Measurements from ENCODE around the gene ZBTB14.

Gene ZBTB14

DNA sequence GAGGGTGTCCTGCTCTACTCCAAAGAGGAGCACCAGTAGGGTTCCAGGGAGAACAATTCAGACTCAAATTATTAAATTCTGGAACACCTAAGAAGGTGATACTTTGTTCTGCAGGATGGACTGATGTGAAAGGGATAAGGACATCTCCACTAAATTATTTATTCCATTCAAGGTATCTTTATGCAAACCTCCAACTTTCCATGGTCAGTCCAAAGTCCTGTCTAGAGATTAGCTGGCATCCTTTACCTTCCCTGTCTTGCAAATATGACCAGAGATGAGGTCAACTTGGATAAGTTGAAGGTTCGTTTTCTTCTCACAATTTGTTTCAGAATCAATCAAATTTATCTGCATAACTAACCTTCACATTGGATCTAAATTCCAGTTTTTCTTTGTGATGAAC is 8.7 kb upstream of the ZBTB14 start:
- peaks cover 3% of the 10 kb centered on the region; the same call in 1 of the 2 replicates for H3F3A ChIP-seq (ENCODE audit: low read depth)
- H3K36me3 ChIP-seq (ENCODE audit: insufficient read depth, low read length) = no peaks in the 10 kb centered on the region
- TF ChIP-seq, protein P1, sequence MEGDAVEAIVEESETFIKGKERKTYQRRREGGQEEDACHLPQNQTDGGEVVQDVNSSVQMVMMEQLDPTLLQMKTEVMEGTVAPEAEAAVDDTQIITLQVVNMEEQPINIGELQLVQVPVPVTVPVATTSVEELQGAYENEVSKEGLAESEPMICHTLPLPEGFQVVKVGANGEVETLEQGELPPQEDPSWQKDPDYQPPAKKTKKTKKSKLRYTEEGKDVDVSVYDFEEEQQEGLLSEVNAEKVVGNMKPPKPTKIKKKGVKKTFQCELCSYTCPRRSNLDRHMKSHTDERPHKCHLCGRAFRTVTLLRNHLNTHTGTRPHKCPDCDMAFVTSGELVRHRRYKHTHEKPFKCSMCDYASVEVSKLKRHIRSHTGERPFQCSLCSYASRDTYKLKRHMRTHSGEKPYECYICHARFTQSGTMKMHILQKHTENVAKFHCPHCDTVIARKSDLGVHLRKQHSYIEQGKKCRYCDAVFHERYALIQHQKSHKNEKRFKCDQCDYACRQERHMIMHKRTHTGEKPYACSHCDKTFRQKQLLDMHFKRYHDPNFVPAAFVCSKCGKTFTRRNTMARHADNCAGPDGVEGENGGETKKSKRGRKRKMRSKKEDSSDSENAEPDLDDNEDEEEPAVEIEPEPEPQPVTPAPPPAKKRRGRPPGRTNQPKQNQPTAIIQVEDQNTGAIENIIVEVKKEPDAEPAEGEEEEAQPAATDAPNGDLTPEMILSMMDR (conservative IDR thresholded peaks at IDR 0.05; ENCODE audit: low read length) = no peak
- TF ChIP-seq EZH2phosphoT487 (IDR thresholded peaks at IDR 0.05; ENCODE audit: borderline replicate concordance) = no peak
- H3K27me3 ChIP-seq (ENCODE audit: insufficient read depth, low read length, poor library complexity, severe bottlenecking) = peaks cover 4% of the 10 kb centered on the region
- no peak overlapping the region for H2AFZ ChIP-seq (ENCODE audit: low read length)
- H3K4me2 ChIP-seq (ENCODE audit: low read depth, low read length, poor library complexity, severe bottlenecking) = no peak overlapping the region
- H4K20me1 ChIP-seq (ENCODE audit: insufficient read depth, low read length, poor library complexity, severe bottlenecking) = no peaks in the 10 kb centered on the region
- H3K4me3 ChIP-seq (ENCODE audit: low read length, poor library complexity, severe bottlenecking) = no peak overlapping the region
- H3K4me1 ChIP-seq (ENCODE audit: insufficient read depth, low read length, poor library complexity, severe bottlenecking) = no peaks in the 10 kb centered on the region
- H3K9me2 ChIP-seq (replicated peaks; ENCODE audit: low read depth, low read length) = no peaks in the 10 kb centered on the region
- no peak overlapping the region for H3K9ac ChIP-seq (ENCODE audit: low read depth, low read length, poor library complexity, severe bottlenecking)
- no peaks in the 10 kb centered on the region for H3K9me3 ChIP-seq (ENCODE audit: insufficient read depth, low read depth, low read length)
- no peaks in the 10 kb centered on the region for H3K79me2 ChIP-seq (ENCODE audit: insufficient read depth, low read length)

- H3K9me2 ChIP-seq (replicated peaks; ENCODE audit: low read depth, low read length) = no peaks in the 10 kb centered on the region
- peaks cover 3% of the 10 kb centered on the region; the same call in 1 of the 2 replicates for H3F3A ChIP-seq (ENCODE audit: low read depth)
- H3K27me3 ChIP-seq (ENCODE audit: insufficient read depth, low read length, poor library complexity, severe bottlenecking) = peaks cover 4% of the 10 kb centered on the region
- no peak overlapping the region for H3K9ac ChIP-seq (ENCODE audit: low read depth, low read length, poor library complexity, severe bottlenecking)
- no peaks in the 10 kb centered on the region for H4K20me1 ChIP-seq (ENCODE audit: insufficient read depth, low read length, poor library complexity, severe bottlenecking)
- H3K36me3 ChIP-seq (ENCODE audit: insufficient read depth, low read length) = no peaks in the 10 kb centered on the region
- TF ChIP-seq, protein P1 (conservative IDR thresholded peaks at IDR 0.05; ENCODE audit: low read length) = no peak
- TF ChIP-seq EZH2phosphoT487 (IDR thresholded peaks at IDR 0.05; ENCODE audit: borderline replicate concordance) = no peak
- H3K4me3 ChIP-seq (ENCODE audit: low read length, poor library complexity, severe bottlenecking) = no peak overlapping the region
- H3K79me2 ChIP-seq (ENCODE audit: insufficient read depth, low read length) = no peaks in the 10 kb centered on the region
- no peak overlapping the region for H2AFZ ChIP-seq (ENCODE audit: low read length)
- H3K4me2 ChIP-seq (ENCODE audit: low read depth, low read length, poor library complexity, severe bottlenecking) = no peak overlapping the region
- H3K9me3 ChIP-seq (ENCODE audit: insufficient read depth, low read depth, low read length) = no peaks in the 10 kb centered on the region
- no peaks in the 10 kb centered on the region for H3K4me1 ChIP-seq (ENCODE audit: insufficient read depth, low read length, poor library complexity, severe bottlenecking)
Measured at GRCh38 chr18:5303636-5304035, 8.1 kb upstream of the ZBTB14 start.

GRCh38 chr18:5302606-5303005 is 7.1 kb upstream of the ZBTB14 start:
- no peaks in the 10 kb centered on the region for H4K20me1 ChIP-seq (ENCODE audit: insufficient read depth, low read length, poor library complexity, severe bottlenecking)
- H3F3A ChIP-seq (ENCODE audit: low read depth) = peaks cover 3% of the 10 kb centered on the region; the same call in 1 of the 2 replicates
- no peaks in the 10 kb centered on the region for H3K36me3 ChIP-seq (ENCODE audit: insufficient read depth, low read length)
- no peak overlapping the region for H2AFZ ChIP-seq (ENCODE audit: low read length)
- H3K9me3 ChIP-seq (ENCODE audit: insufficient read depth, low read depth, low read length) = no peaks in the 10 kb centered on the region
- peaks cover 4% of the 10 kb centered on the region for H3K27me3 ChIP-seq (ENCODE audit: insufficient read depth, low read length, poor library complexity, severe bottlenecking)
- no peaks in the 10 kb centered on the region for H3K4me1 ChIP-seq (ENCODE audit: insufficient read depth, low read length, poor library complexity, severe bottlenecking)
- TF ChIP-seq, protein P1 (conservative IDR thresholded peaks at IDR 0.05; ENCODE audit: low read length) = no peak
- TF ChIP-seq EZH2phosphoT487 (IDR thresholded peaks at IDR 0.05; ENCODE audit: borderline replicate concordance) = no peak
- no peak overlapping the region for H3K4me2 ChIP-seq (ENCODE audit: low read depth, low read length, poor library complexity, severe bottlenecking)
- no peaks in the 10 kb centered on the region for H3K79me2 ChIP-seq (ENCODE audit: insufficient read depth, low read length)
- no peak overlapping the region for H3K9ac ChIP-seq (ENCODE audit: low read depth, low read length, poor library complexity, severe bottlenecking)
- H3K9me2 ChIP-seq (replicated peaks; ENCODE audit: low read depth, low read length) = no peaks in the 10 kb centered on the region
- H3K4me3 ChIP-seq (ENCODE audit: low read length, poor library complexity, severe bottlenecking) = no peak overlapping the region

Measured in Loucy (cell line).